Lower leg skin (tissue), 3 donors: ENCODE data around the gene RORC.

Experiments used
- POLR2A ChIP-seq, 2 donors: fragments of 450-650 bp; IDR thresholded peaks; one replicate each; pipeline ENCODE4 v1.6.1; 2016 to 2017; ENCODE audit warnings: antibody characterized with exemption in 2 of 2, mild to moderate bottlenecking in 1 of 2, moderate library complexity in 1 of 2
- TF ChIP-seq, protein P1 (sequence below), 3 donors: fragments of 450-650 bp; IDR thresholded peaks; one replicate each; pipeline ENCODE4 v1.5.1; 2016; ENCODE audit warnings: antibody characterized with exemption in 3 of 3, mild to moderate bottlenecking in 3 of 3, moderate library complexity in 2 of 3

DNA sequence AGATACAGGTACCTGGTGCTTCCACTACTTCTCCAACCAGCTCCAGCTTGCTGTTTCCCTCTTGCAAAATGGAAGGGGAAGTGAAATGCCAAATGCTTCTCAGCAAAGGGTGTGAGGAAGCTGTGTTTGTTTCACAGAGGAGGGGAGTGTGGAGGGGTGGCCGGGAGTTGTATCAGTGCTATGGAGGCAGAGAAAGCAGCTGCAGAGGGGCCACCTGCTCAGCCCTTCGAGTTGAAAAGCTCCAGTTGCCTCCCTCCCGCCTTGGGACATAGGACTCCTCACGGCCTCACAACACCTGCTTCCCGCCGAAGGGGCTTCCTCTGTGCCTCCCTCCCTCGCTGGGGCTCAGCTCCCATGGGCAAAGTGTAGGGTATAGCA is 14.3 kb downstream of the RORC start:
- TF ChIP-seq, protein P1, sequence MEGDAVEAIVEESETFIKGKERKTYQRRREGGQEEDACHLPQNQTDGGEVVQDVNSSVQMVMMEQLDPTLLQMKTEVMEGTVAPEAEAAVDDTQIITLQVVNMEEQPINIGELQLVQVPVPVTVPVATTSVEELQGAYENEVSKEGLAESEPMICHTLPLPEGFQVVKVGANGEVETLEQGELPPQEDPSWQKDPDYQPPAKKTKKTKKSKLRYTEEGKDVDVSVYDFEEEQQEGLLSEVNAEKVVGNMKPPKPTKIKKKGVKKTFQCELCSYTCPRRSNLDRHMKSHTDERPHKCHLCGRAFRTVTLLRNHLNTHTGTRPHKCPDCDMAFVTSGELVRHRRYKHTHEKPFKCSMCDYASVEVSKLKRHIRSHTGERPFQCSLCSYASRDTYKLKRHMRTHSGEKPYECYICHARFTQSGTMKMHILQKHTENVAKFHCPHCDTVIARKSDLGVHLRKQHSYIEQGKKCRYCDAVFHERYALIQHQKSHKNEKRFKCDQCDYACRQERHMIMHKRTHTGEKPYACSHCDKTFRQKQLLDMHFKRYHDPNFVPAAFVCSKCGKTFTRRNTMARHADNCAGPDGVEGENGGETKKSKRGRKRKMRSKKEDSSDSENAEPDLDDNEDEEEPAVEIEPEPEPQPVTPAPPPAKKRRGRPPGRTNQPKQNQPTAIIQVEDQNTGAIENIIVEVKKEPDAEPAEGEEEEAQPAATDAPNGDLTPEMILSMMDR (IDR thresholded peaks at IDR 0.05): no peak
- TF ChIP-seq POLR2A (IDR thresholded peaks at IDR 0.05): no peak
